GM12872 (cell line): ENCODE results near the gene OR2L8.

Experiments
- CTCF ChIP-seq: IDR thresholded peaks from 3 replicates; pipeline ENCODE4 v1.5.1; 2011; ENCODE audit warnings: low read depth, mild to moderate bottlenecking, low read length, moderate library complexity; ENCODE audit not compliant: insufficient read depth

The OR2L8 gene

GRCh38 chr1:247992986-247993385 lies 44.3 kb downstream of the OR2L8 start:
- TF ChIP-seq CTCF = no peak

GRCh38 chr1:247998811-247999210 lies 50.2 kb downstream of the OR2L8 start:
- TF ChIP-seq CTCF = no peak
